Measurements from ENCODE around the gene TMEM98.

DNA sequence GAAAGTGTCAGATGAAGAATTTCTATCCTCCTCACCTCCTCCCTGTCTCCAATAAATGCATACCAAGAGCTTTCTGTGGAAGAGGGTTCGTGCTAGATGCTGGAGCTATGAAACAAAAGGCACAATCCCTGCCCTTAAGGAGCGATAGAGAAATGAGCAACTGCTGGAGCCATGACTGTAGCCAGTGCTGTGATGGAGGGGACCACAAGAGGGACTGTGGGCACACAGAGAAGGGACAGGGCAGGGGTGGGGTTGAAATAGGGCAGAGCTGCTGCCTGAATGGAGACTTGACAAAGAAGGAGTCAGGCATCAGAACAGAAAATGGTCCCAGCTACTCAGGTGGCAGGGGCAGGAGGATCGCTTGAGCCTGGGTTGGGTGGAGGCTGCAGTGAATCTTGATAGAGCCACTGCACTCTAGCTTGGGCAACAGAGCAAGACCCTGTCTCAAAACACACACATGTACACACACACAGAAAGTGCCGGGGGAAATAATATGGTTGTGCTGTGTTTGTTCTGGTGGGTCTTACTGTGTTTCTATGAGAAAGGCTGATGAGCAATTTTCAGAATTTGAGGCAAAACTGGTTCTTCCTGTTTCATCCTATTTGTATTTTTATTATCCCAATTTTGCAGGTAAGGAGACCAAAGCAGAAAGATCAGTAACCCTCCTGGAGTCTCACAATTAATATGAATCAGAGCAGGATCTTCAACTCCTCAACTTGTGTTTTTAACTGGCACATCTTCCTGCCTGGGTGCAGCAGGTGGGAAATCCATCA is 16.5 kb downstream of the TMEM98 start:
- no peak for TF ChIP-seq ZFP3 (CRISPR knock-in tag; IDR thresholded peaks at IDR 0.05)
- TF ChIP-seq PPARA (CRISPR knock-in tag; IDR thresholded peaks at IDR 0.05; ENCODE audit: borderline replicate concordance), result no peak
- TF ChIP-seq RARB (CRISPR knock-in tag; IDR thresholded peaks at IDR 0.05), result no peak
- TF ChIP-seq, protein P1, sequence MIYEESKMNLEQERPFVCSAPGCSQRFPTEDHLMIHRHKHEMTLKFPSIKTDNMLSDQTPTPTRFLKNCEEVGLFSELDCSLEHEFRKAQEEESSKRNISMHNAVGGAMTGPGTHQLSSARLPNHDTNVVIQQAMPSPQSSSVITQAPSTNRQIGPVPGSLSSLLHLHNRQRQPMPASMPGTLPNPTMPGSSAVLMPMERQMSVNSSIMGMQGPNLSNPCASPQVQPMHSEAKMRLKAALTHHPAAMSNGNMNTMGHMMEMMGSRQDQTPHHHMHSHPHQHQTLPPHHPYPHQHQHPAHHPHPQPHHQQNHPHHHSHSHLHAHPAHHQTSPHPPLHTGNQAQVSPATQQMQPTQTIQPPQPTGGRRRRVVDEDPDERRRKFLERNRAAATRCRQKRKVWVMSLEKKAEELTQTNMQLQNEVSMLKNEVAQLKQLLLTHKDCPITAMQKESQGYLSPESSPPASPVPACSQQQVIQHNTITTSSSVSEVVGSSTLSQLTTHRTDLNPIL (CRISPR knock-in tag; IDR thresholded peaks at IDR 0.05; ENCODE audit: low read depth), result no peak
- TF ChIP-seq ESRRG (CRISPR knock-in tag; IDR thresholded peaks at IDR 0.05), result no peak
- no peak for TF ChIP-seq ZFP30 (CRISPR knock-in tag; IDR thresholded peaks at IDR 0.05)
- no peak for TF ChIP-seq TCF4 (CRISPR knock-in tag; IDR thresholded peaks at IDR 0.05; ENCODE audit: borderline replicate concordance)
- no peak for TF ChIP-seq OSR1 (CRISPR knock-in tag; IDR thresholded peaks at IDR 0.05)
- no peak for TF ChIP-seq TOX (CRISPR knock-in tag; IDR thresholded peaks at IDR 0.05; ENCODE audit: borderline replicate concordance)
- no peak for TF ChIP-seq ZNF70 (CRISPR knock-in tag; IDR thresholded peaks at IDR 0.05)

Measured in SK-N-SH treated with all-trans-retinoic acid at 6 μM for 48 hours (cell line).